ENCODE data around the gene DYNC1LI2.
"Not testable (repeated sequence)": the region's sequence is repeated elsewhere in the genome, so short reads cannot be mapped to it uniquely, and the experiment has no call there.

DYNC1LI2 gene

GRCh38 chr16:66689282-66689681 lies 62.1 kb downstream of the DYNC1LI2 start:
- H3K9ac ChIP-seq: no peak overlapping the region
- no peaks in the 10 kb centered on the region for H3K27me3 ChIP-seq (ENCODE audit: control insufficient read depth, insufficient read depth, low read length)
- no peak overlapping the region for H3K27ac ChIP-seq
- H3K36me3 ChIP-seq (ENCODE audit: control insufficient read depth, insufficient read depth, low read length): no peaks in the 10 kb centered on the region
- no peak overlapping the region for H3K4me2 ChIP-seq (ENCODE audit: low read length)
- H3K4me3 ChIP-seq (ENCODE audit: low read depth, low read length): no peak overlapping the region
- no peaks in the 10 kb centered on the region for H3K9me3 ChIP-seq (ENCODE audit: control insufficient read depth, low read length)
- H2AFZ ChIP-seq: no peak overlapping the region
- H3K79me2 ChIP-seq: peaks cover 83% of the 10 kb centered on the region
- TF ChIP-seq, protein P1, sequence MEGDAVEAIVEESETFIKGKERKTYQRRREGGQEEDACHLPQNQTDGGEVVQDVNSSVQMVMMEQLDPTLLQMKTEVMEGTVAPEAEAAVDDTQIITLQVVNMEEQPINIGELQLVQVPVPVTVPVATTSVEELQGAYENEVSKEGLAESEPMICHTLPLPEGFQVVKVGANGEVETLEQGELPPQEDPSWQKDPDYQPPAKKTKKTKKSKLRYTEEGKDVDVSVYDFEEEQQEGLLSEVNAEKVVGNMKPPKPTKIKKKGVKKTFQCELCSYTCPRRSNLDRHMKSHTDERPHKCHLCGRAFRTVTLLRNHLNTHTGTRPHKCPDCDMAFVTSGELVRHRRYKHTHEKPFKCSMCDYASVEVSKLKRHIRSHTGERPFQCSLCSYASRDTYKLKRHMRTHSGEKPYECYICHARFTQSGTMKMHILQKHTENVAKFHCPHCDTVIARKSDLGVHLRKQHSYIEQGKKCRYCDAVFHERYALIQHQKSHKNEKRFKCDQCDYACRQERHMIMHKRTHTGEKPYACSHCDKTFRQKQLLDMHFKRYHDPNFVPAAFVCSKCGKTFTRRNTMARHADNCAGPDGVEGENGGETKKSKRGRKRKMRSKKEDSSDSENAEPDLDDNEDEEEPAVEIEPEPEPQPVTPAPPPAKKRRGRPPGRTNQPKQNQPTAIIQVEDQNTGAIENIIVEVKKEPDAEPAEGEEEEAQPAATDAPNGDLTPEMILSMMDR (IDR thresholded peaks at IDR 0.05): no peak
- peaks cover 11% of the 10 kb centered on the region for H3K4me1 ChIP-seq

- no peaks in the 10 kb centered on the region for H3K27me3 ChIP-seq (ENCODE audit: control insufficient read depth, insufficient read depth, low read length)
Observed at GRCh38 chr16:66687906-66688625, 63.3 kb downstream of the DYNC1LI2 start.

DNA sequence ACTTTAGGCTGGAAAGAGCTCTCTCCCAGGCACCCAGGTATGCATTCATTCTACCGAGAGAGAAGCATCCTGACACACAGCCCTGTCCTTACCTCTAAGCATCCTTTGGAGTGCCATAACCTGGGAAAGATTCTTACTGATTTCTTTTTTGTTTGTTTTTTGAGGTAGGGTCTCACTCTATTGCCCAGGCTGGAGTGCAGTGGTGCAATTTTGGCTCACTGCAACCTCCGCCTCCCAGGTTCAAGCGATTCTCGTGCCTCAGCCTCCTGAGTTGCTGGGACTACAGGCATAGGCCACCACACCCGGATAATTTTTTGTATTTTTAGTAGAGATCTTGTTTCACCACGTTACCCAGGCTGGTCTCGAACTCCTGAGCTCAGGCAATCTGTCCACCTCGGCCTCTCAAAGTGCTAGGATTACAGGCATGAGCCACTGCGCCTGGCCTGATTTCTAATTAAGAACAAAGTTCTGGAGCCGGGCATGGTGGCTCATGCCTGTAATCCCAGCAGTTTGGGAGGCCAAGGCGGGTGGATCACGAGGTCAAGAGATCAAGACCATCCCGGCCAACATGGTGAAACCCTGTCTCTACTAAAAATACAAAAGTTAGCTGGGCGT lies 65.8 kb downstream of the DYNC1LI2 start:
- not testable (repeated sequence) for H3K9me3 ChIP-seq (ENCODE audit: control insufficient read depth, low read length); H3K9ac ChIP-seq; H3K27ac ChIP-seq; H2AFZ ChIP-seq; H3K27me3 ChIP-seq (ENCODE audit: control insufficient read depth, insufficient read depth, low read length); H3K36me3 ChIP-seq (ENCODE audit: control insufficient read depth, insufficient read depth, low read length); H3K4me2 ChIP-seq (ENCODE audit: low read length); H3K4me3 ChIP-seq (ENCODE audit: low read depth, low read length)
- Histone ChIP-seq H3K4me1 (peaks cover 11% of the 10 kb centered on the region), H3K79me2 (peaks cover 77% of the 10 kb centered on the region)

More at GRCh38 chr16:66687906-66688625, 63.3 kb downstream of the DYNC1LI2 start:
- H3K9ac ChIP-seq: no peak overlapping the region
- peaks cover 82% of the 10 kb centered on the region for H3K79me2 ChIP-seq
- no peak overlapping the region for H2AFZ ChIP-seq
- no peak overlapping the region for H3K27ac ChIP-seq
- H3K4me2 ChIP-seq (ENCODE audit: low read length): no peak overlapping the region
- no peak overlapping the region for H3K4me3 ChIP-seq (ENCODE audit: low read depth, low read length)
- TF ChIP-seq, protein P1 (IDR thresholded peaks at IDR 0.05): no peak
- H3K36me3 ChIP-seq (ENCODE audit: control insufficient read depth, insufficient read depth, low read length): no peaks in the 10 kb centered on the region
- no peaks in the 10 kb centered on the region for H3K9me3 ChIP-seq (ENCODE audit: control insufficient read depth, low read length)
- H3K4me1 ChIP-seq: peaks cover 11% of the 10 kb centered on the region

GRCh38 chr16:66682271-66682670 lies 69.1 kb downstream of the DYNC1LI2 start:
- H3K27ac ChIP-seq: no peak overlapping the region
- H3K36me3 ChIP-seq (ENCODE audit: control insufficient read depth, insufficient read depth, low read length): no peaks in the 10 kb centered on the region
- no peaks in the 10 kb centered on the region for H3K9me3 ChIP-seq (ENCODE audit: control insufficient read depth, low read length)
- no peaks in the 10 kb centered on the region for H3K27me3 ChIP-seq (ENCODE audit: control insufficient read depth, insufficient read depth, low read length)
- H3K4me1 ChIP-seq: peaks cover 7% of the 10 kb centered on the region
- peaks cover 65% of the 10 kb centered on the region for H3K79me2 ChIP-seq
- no peak overlapping the region for H2AFZ ChIP-seq
- TF ChIP-seq, protein P1 (IDR thresholded peaks at IDR 0.05): no peak
- H3K4me2 ChIP-seq (ENCODE audit: low read length): no peak overlapping the region
- H3K9ac ChIP-seq: no peak overlapping the region
- H3K4me3 ChIP-seq (ENCODE audit: low read depth, low read length): no peak overlapping the region

- Histone ChIP-seq H3K9ac (no peak overlapping the region), H2AFZ (no peak overlapping the region), H3K9me3 (ENCODE audit: control insufficient read depth, low read length) (no peaks in the 10 kb centered on the region), H3K4me2 (ENCODE audit: low read length) (no peak overlapping the region), H3K36me3 (ENCODE audit: control insufficient read depth, insufficient read depth, low read length) (no peaks in the 10 kb centered on the region), H3K27ac (no peak overlapping the region), H3K4me3 (ENCODE audit: low read depth, low read length) (no peak overlapping the region), H3K4me1 (peaks cover 10% of the 10 kb centered on the region), H3K79me2 (peaks cover 65% of the 10 kb centered on the region), H3K27me3 (ENCODE audit: control insufficient read depth, insufficient read depth, low read length) (no peaks in the 10 kb centered on the region)
- TF ChIP-seq, protein P1 (IDR thresholded peaks at IDR 0.05): no peak
Observed at GRCh38 chr16:66681676-66682075, 69.7 kb downstream of the DYNC1LI2 start.

Data from parathyroid adenoma (tissue), 2 donors.